ENCODE measurements around the gene LTBP4. TPM values are rescaled to one million over a fixed set of nuclear protein-coding genes. Genes with fewer than 3 reads are reported as not detected.

Gene LTBP4
- total RNA-seq, 2 donors from 2014 or later, result 160 to 500 TPM

DNA sequence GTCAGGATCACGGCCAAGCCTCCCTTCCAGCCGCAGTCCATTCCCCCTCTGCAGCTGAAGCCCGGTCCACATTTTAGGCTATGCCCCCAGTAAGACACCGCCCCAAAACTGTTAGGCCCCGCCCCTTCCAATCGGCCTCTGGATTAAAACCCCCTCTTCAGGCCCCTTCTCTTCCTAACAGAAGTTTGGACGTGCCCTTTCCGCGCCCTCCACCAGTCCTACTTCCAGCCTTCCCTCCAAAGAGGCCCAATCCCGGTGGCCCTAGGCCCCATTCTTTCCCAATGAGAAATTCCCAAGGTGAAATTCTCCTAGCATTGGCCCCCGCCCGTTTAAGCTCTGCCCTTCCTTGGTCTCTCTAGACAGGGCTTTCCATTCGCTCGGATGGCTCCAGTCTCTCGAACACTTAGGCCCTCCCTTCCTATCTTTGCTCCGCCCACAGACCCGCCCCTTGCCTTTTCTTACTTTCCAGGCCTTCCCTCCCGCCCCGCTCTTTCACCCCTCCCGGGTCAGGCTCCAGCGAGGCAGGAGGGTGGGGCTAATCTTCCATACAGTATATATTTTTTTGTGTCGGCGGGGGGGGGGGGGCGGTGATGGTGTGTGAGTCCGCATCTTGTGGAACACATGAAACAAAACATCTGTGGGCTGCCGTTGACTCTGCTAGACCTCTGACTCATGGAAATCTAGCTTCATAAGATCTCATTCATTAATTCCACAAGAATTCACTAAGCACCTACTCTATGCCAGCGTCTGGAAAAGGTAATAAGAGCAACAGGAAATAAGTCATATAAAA is 13.6 kb downstream of the LTBP4 start:
- no peaks in the 10 kb centered on the region for H3K4me1 ChIP-seq (replicated peaks)
- TF ChIP-seq, protein P1, sequence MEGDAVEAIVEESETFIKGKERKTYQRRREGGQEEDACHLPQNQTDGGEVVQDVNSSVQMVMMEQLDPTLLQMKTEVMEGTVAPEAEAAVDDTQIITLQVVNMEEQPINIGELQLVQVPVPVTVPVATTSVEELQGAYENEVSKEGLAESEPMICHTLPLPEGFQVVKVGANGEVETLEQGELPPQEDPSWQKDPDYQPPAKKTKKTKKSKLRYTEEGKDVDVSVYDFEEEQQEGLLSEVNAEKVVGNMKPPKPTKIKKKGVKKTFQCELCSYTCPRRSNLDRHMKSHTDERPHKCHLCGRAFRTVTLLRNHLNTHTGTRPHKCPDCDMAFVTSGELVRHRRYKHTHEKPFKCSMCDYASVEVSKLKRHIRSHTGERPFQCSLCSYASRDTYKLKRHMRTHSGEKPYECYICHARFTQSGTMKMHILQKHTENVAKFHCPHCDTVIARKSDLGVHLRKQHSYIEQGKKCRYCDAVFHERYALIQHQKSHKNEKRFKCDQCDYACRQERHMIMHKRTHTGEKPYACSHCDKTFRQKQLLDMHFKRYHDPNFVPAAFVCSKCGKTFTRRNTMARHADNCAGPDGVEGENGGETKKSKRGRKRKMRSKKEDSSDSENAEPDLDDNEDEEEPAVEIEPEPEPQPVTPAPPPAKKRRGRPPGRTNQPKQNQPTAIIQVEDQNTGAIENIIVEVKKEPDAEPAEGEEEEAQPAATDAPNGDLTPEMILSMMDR (IDR thresholded peaks at IDR 0.05), result no peak
- TF ChIP-seq POLR2A (IDR thresholded peaks at IDR 0.05) (peak; percentile 34), POLR2AphosphoS5 (IDR thresholded peaks at IDR 0.05) (no peak)

DNA sequence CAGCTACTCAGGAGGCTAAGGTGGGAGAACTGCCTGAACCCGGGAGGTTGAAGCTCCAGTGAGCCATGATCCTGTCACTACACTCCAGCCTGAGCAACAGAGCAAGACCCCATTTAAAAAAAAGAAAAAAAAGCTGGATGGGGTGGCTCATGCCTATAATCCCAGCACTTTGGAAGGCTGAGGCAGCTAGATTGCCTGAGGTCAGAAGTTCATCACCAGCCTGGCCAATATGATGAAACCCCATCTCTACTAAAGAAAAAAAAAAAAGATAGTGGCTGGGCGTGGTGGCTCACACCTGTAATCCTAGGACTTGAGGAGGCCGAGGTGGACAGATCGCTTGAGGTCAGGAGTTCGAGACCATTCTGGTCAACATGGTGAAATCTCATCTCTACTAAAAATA is 15.0 kb downstream of the LTBP4 start:
- Histone ChIP-seq H3K9me3 (no peaks in the 10 kb centered on the region), H3K4me1 (replicated peaks) (no peaks in the 10 kb centered on the region), H3K27me3 (replicated peaks; ENCODE audit: insufficient read depth) (no peaks in the 10 kb centered on the region), H3K4me3 (no peak overlapping the region), H3K36me3 (peaks cover 0 to 6% of the 10 kb centered on the region in 2 donors), H3K27ac (no peak overlapping the region)
- TF ChIP-seq, protein P1 (IDR thresholded peaks at IDR 0.05), result no peak
- no peak for TF ChIP-seq POLR2A (IDR thresholded peaks at IDR 0.05)
- TF ChIP-seq POLR2AphosphoS5 (IDR thresholded peaks at IDR 0.05), result no peak
- DNase-seq (ENCODE audit: low spot score), result no peak
- intact Hi-C loops (cut with DNase I), result no loop called here
- 82% methylated on average over 5 of the region's 5 CpGs for WGBS

More for the DNA sequence above, 13.6 kb downstream of the LTBP4 start:
- Histone ChIP-seq H3K36me3 (peaks cover 0 to 5% of the 10 kb centered on the region in 2 donors), H3K27me3 (replicated peaks; ENCODE audit: insufficient read depth) (no peaks in the 10 kb centered on the region), H3K9me3 (no peaks in the 10 kb centered on the region), H3K4me3 (peak overlapping the region; percentile 46 to 48), H3K27ac (peak overlapping the region; percentile 77 to 86)
- WGBS, result 7% methylated on average over 27 of the region's 27 CpGs
- intact Hi-C loops (cut with DNase I), result no loop called here
- DNase-seq (ENCODE audit: low spot score), result peak; percentile 49

DNA sequence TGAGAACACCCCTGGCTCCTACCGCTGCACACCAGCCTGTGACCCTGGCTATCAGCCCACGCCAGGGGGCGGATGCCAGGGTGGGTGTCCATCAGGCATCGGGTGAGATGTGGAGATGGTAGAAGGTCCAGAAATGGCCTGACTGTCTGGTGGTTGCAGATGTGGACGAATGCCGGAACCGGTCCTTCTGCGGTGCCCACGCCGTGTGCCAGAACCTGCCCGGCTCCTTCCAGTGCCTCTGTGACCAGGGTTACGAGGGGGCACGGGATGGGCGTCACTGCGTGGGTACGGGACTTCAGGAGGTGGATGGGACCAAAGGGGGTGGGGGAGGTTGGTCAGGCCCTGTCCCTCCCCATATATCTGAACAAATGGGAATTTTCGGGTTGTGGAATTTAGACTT is 15.8 kb downstream of the LTBP4 start:
- H3K36me3 ChIP-seq, result peaks cover 0 to 6% of the 10 kb centered on the region in 2 donors
- no peaks in the 10 kb centered on the region for H3K9me3 ChIP-seq
- WGBS, result 89% methylated on average over 17 of the region's 17 CpGs
- intact Hi-C loops (cut with DNase I), result no loop called here
- H3K27ac ChIP-seq, result no peak overlapping the region
- DNase-seq (ENCODE audit: low spot score), result no peak
- no peak overlapping the region for H3K4me3 ChIP-seq
- no peaks in the 10 kb centered on the region for H3K27me3 ChIP-seq (replicated peaks; ENCODE audit: insufficient read depth)
- no peaks in the 10 kb centered on the region for H3K4me1 ChIP-seq (replicated peaks)
- no peak for TF ChIP-seq POLR2AphosphoS5 (IDR thresholded peaks at IDR 0.05)
- TF ChIP-seq POLR2A (IDR thresholded peaks at IDR 0.05), result no peak

DNA sequence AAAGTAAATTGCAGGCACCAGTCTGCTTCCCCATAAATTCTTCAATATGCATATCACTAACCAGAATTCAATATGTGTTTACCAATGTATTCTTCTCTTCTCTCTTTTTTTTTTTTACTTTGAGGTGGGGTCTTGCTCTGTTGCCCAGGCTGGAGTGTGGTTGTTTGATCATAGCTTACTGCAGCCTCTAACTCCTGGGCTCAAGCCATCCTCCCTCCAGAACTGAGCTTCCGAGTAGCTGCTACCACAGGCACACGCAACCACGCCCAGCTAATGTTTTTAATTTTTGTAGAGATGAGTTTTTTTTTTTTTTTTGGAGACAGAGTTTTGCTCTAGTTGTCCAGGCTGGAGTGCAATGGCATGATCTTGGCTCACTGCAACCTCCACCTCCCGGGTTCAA is 16.8 kb downstream of the LTBP4 start:
- no peak for DNase-seq (ENCODE audit: low spot score)
- no peaks in the 10 kb centered on the region for H3K4me1 ChIP-seq (replicated peaks)
- H3K9me3 ChIP-seq, result no peaks in the 10 kb centered on the region
- H3K4me3 ChIP-seq, result no peak overlapping the region
- intact Hi-C loops (cut with DNase I), result no loop called here
- peaks cover 0 to 6% of the 10 kb centered on the region in 2 donors for H3K36me3 ChIP-seq
- no peak overlapping the region for H3K27ac ChIP-seq
- WGBS, result 96% methylated on average over 4 of the region's 4 CpGs
- no peak for TF ChIP-seq POLR2A (IDR thresholded peaks at IDR 0.05)
- TF ChIP-seq, protein P1 (IDR thresholded peaks at IDR 0.05), result no peak
- no peak for TF ChIP-seq POLR2AphosphoS5 (IDR thresholded peaks at IDR 0.05)
- H3K27me3 ChIP-seq (replicated peaks; ENCODE audit: insufficient read depth), result no peaks in the 10 kb centered on the region

DNA sequence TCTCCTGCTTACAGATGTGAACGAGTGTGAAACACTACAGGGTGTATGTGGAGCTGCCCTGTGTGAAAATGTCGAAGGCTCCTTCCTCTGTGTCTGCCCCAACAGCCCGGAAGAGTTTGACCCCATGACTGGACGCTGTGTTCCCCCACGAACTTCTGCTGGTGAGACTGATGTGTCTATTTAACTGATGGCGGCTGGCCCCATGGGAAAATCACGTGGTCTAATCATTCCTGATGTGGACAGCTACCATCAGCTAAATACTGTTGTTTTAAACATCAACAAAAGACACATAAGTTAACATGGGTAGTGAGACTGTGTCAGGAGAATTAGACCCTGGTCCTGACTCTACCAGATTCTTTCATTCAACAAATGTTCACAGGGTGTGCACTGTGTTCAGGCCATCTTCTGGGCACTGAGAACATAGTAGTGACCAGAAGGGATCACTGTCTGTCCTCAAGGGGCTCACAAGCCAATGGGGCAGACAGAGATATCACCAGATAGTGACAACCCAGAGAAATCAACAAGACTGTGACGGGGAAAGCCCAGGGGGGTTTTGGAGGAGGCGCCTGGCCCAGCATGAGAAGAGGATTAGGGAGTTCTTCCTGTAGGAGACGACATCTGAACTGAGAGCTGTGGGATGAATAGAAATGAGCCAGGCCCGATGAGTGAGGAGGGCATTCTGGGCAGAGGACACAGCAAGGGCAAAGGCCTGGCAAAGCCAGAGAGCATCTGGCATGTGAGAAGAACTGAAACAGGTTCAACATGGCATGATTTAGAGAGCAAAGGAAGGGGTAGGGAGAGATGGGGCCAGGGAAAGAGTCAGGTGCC is 18.4 kb downstream of the LTBP4 start:
- no peak for DNase-seq (ENCODE audit: low spot score)
- Histone ChIP-seq H3K27me3 (replicated peaks; ENCODE audit: insufficient read depth) (no peaks in the 10 kb centered on the region), H3K36me3 (peaks cover 0 to 6% of the 10 kb centered on the region in 2 donors), H3K9me3 (no peaks in the 10 kb centered on the region), H3K4me1 (replicated peaks) (no peaks in the 10 kb centered on the region), H3K4me3 (no peak overlapping the region), H3K27ac (no peak overlapping the region)
- TF ChIP-seq POLR2A (IDR thresholded peaks at IDR 0.05), result no peak
- TF ChIP-seq, protein P1 (IDR thresholded peaks at IDR 0.05), result no peak
- TF ChIP-seq POLR2AphosphoS5 (IDR thresholded peaks at IDR 0.05), result no peak
- WGBS, result 81% methylated on average over 11 of the region's 11 CpGs
- intact Hi-C loops (cut with DNase I), result no loop called here
